IMR-90 (cell line): ENCODE results near the gene SMARCA2.

Source experiments
- BHLHE40 ChIP-seq: fragments of 150-350 bp; IDR thresholded peaks from 2 replicates; pipeline ENCODE4 v1.6.1; 2016; ENCODE audit warnings: mild to moderate bottlenecking, low read depth, low read length
- CEBPB ChIP-seq: IDR thresholded peaks from 2 replicates; pipeline ENCODE4 v1.6.1; 2012; ENCODE audit warnings: low read depth, low read length, improper control_type of control experiment
- CHD1 ChIP-seq: IDR thresholded peaks from 2 replicates; pipeline ENCODE4 v1.6.1; 2012; ENCODE audit warnings: low read depth, low read length, improper control_type of control experiment
- CTCF ChIP-seq: conservative IDR thresholded peaks from 2 replicates; pipeline ENCODE4 v1.5.1; 2012; ENCODE audit warnings: mild to moderate bottlenecking, low read depth, low read length, improper control_type of control experiment
- MAFK ChIP-seq: IDR thresholded peaks from 2 replicates; pipeline ENCODE4 v1.6.1; 2012; ENCODE audit warnings: low read depth, low read length, improper control_type of control experiment
- MXI1 ChIP-seq: IDR thresholded peaks from 2 replicates; pipeline ENCODE4 v1.6.1; 2012; ENCODE audit warnings: low read depth, mild to moderate bottlenecking, low read length, moderate library complexity, borderline replicate concordance
- POLR2A ChIP-seq: IDR thresholded peaks from 2 replicates; pipeline ENCODE4 v1.6.1; 2012; ENCODE audit warnings: mild to moderate bottlenecking, low read depth, low read length
- RAD21 ChIP-seq: IDR thresholded peaks from 2 replicates; pipeline ENCODE4 v1.6.1; 2012; ENCODE audit warnings: low read length, improper control_type of control experiment
- RCOR1 ChIP-seq: IDR thresholded peaks from 2 replicates; pipeline ENCODE4 v1.6.1; 2012; ENCODE audit warnings: mild to moderate bottlenecking, low read length, improper control_type of control experiment; ENCODE audit not compliant: insufficient replicate concordance

DNA sequence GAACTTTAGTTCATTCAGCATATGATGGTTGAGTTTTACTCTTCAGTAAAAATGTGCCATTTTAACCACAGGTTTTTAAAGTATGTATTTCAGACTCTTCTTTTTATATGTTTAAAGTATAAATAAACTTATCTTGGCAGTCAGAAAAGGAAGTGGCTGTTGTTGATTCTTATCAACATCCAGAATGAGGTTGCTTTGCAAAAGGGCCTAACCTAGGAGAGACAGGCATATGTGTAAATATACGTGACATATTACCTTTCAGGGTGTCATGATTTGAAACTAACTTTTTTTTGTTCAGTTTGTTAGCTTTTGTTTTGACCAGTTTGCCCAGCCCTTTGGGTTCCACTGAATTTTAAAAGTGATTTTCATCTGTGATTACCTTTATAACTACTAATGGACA lies 7.4 kb downstream of the SMARCA2 start:
- TF ChIP-seq MXI1, result no peak
- no peak for TF ChIP-seq CTCF
- no peak for TF ChIP-seq RAD21
- TF ChIP-seq POLR2A, result no peak
- no peak for TF ChIP-seq CEBPB
- TF ChIP-seq MAFK, result no peak
- TF ChIP-seq BHLHE40, result no peak
- no peak for TF ChIP-seq RCOR1
- TF ChIP-seq CHD1, result no peak
